ENCODE measurements around the gene EPHA6.

DNA sequence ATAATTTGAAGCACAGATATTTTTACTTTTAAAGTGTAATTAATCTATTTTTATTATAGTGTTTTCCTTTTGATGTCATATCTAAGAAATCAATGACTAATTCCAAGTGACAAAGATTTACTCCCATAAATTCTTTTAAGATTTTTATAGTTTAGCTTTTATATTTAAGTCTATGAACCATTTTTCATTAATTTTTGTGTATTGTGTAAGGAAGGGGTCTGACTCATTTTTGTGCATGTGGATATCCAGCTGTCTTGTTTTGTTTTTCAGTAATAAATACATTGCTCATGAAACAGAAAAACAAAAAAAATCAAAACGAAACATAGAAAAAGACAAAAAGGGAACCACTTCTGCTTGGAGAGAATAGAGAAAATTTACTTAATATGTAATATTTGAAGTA, 145.1 kb downstream of the EPHA6 start:
- TF ChIP-seq, protein P1, sequence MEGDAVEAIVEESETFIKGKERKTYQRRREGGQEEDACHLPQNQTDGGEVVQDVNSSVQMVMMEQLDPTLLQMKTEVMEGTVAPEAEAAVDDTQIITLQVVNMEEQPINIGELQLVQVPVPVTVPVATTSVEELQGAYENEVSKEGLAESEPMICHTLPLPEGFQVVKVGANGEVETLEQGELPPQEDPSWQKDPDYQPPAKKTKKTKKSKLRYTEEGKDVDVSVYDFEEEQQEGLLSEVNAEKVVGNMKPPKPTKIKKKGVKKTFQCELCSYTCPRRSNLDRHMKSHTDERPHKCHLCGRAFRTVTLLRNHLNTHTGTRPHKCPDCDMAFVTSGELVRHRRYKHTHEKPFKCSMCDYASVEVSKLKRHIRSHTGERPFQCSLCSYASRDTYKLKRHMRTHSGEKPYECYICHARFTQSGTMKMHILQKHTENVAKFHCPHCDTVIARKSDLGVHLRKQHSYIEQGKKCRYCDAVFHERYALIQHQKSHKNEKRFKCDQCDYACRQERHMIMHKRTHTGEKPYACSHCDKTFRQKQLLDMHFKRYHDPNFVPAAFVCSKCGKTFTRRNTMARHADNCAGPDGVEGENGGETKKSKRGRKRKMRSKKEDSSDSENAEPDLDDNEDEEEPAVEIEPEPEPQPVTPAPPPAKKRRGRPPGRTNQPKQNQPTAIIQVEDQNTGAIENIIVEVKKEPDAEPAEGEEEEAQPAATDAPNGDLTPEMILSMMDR (IDR thresholded peaks at IDR 0.05 in 4 of 5, conservative IDR thresholded peaks at IDR 0.05 in 1 of 5): no peak
- TF ChIP-seq POLR2A (IDR thresholded peaks at IDR 0.05): no peak

Data from gastrocnemius medialis (tissue), 4 donors.